Heart left ventricle (tissue), 13 donors: ENCODE measurements around the gene NOTCH2.
"Not testable (repeated sequence)": the region's sequence is repeated elsewhere in the genome, so short reads cannot be mapped to it uniquely, and the experiment has no call there.

Source experiments
- POLR2A ChIP-seq, 2 donors: fragments of 450-650 bp; IDR thresholded peaks; one replicate each; pipeline ENCODE4 v1.6.1; 2017; ENCODE audit warnings: antibody characterized with exemption in 2 of 2, mild to moderate bottlenecking in 2 of 2, moderate library complexity in 2 of 2
- TF ChIP-seq, protein P1 (sequence below), 12 donors: fragments of 200-600 bp; sonication (generic) in 4 of 12; IDR thresholded peaks; one replicate each; pipeline versions ENCODE4 v1.5.0 to v1.8.0; 2018 to 2022; ENCODE audit warnings: antibody characterized with exemption in 12 of 12, mild to moderate bottlenecking in 5 of 12
- donor health status: ischemic (EF 13 %, LVEDD 7.1; RV severe dilation, severe dysfunction).
- donor health status: DM: no; HTN: yes; CAD: no.
- donor health status: DM: no; HTN: no; CAD: no.
- donor health status: ischemic (EF 25% LVEDD 6.9; RV normal size, moderate dysfunction).
- donor health status: ischemic (EF 25% LVEDD 5.7; RV mildly dilated, moderate dysfunction).
- donor health status: ischemic (EF 35%, LVEDD 5.7; RV mildly dilated, moderate dysfunction).
- donor health status: nonischemic (EF 11% LVEDD 7.7; RV severe dilation, severe dysfunction).
- donor health status: DM: yes; HTN: yes; CAD: no.
- donor health status: PGD.
- donor health status: ischemic (EF 29% LVEDD 5.4; RV normal size, mild dysfunction).
- donor health status: nonischemic (EF 23%, LVEDD 6.1; RV moderate dilation, normal function).

DNA sequence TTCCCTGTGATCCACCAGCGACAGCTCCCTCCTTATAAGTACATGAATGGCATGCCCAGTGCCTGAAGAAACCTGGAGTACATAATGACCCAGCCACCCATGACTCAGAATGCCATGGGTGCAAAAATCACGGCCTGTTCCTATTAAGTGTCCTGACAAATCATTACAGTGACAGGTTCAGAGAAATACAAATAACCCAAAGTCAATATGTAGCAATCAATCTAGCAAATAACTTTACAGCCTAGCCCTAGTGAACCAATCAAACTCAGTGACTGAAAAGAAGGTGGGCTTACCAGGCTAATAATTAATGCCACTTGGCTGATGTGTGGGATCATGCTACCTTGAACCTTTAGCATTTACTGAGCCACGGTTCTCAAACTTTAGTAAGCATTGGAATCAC lies 37.2 kb downstream of the NOTCH2 start:
- TF ChIP-seq, protein P1, sequence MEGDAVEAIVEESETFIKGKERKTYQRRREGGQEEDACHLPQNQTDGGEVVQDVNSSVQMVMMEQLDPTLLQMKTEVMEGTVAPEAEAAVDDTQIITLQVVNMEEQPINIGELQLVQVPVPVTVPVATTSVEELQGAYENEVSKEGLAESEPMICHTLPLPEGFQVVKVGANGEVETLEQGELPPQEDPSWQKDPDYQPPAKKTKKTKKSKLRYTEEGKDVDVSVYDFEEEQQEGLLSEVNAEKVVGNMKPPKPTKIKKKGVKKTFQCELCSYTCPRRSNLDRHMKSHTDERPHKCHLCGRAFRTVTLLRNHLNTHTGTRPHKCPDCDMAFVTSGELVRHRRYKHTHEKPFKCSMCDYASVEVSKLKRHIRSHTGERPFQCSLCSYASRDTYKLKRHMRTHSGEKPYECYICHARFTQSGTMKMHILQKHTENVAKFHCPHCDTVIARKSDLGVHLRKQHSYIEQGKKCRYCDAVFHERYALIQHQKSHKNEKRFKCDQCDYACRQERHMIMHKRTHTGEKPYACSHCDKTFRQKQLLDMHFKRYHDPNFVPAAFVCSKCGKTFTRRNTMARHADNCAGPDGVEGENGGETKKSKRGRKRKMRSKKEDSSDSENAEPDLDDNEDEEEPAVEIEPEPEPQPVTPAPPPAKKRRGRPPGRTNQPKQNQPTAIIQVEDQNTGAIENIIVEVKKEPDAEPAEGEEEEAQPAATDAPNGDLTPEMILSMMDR (IDR thresholded peaks at IDR 0.05): not testable (repeated sequence)
- not testable (repeated sequence) for TF ChIP-seq POLR2A (IDR thresholded peaks at IDR 0.05)
